Cardiac septum (tissue), 1 donor: ENCODE results near the gene TLR7. TPM values are rescaled to one million over a fixed set of nuclear protein-coding genes. Genes with fewer than 3 reads are reported as not detected.

Experiments used
- DNase-seq: peaks from one replicate; pipeline ENCODE4 v3.0.0-alpha.2; 2020; ENCODE audit warnings: low spot score
- intact Hi-C: fragments of 100-400 bp; cut with DNase I; formaldehyde crosslinking; loops from one replicate; pipeline ENCODE4 v1.14.0; 2022
- total RNA-seq: library from RNA; stranded (reverse); fragmentation: NEBNext Ultra II Directional; extraction: Animal tissue kit (Norgen Biotek cat#: 25700); gene quantifications from one replicate; pipeline ENCODE4 v1.2.1, GENCODE V29; 2021
- donor health status: DM: no; HTN: no; CAD: no.

TLR7 gene
- total RNA-seq, 1 donor from 2014 or later: 0.92 TPM

- intact Hi-C loops: no loop called here
- no peak for DNase-seq
These were observed 20.3 kb downstream of the TLR7 start for GRCh38 chrX:12887141-12887540.

DNA sequence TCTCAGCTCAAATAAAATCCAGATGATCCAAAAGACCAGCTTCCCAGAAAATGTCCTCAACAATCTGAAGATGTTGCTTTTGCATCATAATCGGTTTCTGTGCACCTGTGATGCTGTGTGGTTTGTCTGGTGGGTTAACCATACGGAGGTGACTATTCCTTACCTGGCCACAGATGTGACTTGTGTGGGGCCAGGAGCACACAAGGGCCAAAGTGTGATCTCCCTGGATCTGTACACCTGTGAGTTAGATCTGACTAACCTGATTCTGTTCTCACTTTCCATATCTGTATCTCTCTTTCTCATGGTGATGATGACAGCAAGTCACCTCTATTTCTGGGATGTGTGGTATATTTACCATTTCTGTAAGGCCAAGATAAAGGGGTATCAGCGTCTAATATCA, 20.9 kb downstream of the TLR7 start:
- DNase-seq: no peak
- intact Hi-C loops: no loop called here

DNA sequence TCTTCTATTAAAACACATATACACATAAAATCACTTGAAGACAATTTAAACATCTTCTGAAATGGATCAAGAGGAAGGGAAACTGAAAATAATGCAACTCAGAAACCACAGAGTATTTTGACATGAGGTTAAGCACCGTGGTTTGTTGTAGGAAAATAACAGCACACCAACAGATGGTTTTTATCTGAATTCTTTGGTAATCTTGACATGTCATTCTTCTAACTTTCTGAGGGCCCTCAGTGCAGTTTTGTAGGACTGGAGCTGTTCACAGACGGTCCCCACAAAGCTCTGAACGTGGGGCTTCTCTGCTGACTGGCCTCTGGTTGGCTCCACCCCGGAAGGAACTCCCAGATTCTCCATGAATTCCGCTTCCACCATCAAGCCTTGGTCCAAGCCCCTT, 23.6 kb downstream of the TLR7 start:
- DNase-seq: no peak
- intact Hi-C loops: loop anchor here (5.0 kb wide), 1 partner anchor 78 kb away; no protein-coding TSS in a partner anchor

DNA sequence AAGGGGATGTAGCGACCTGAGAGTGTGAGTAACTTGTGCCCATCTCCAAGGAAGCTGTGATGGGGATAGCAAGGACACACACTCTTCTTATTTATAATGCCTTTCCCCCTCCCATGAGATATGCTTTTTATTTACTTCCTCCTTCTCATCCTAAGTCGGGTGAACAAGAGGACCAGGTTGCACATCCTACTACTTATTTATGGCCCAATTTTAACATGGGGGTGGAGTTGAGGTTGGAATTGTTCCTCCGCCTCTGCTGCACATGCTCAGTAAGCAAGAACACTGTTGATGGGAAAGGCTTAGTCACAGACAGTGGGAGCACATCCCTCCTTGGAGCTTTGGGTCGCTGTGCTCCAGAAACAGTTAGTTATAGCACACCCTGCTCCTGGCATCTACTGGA, 24.3 kb downstream of the TLR7 start:
- intact Hi-C loops: loop anchor here (5.0 kb wide), 1 partner anchor 79 kb away; no protein-coding TSS in a partner anchor
- no peak for DNase-seq

DNA sequence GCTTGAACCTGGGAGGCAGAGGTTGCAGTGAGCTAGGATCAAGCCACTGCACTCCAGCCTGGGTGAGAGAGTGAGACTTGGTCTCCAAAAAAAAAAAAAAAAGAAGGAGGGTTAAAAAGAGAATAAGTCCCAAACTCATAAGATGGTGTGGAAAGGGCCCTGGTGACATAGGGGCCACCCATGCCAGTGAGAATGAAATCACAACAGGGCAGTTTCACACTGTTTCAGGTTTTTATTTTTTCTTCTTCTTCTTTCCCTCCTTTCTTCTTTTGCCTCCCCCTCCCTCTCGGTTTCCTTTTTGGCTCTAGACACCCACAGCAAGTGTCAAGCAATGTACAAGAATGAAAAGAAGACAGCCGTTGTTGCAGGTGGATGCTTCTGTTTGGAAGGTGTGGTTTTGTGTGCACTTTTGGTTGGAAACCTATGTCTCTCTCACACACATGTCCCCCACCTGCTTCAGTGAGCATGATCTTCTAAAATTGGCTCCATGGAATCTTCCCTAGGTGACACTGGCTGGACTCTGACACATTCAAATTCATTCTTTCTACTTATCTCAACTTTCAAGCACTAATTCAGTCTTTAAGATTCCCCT, 25.1 kb downstream of the TLR7 start:
- no peak for DNase-seq
- intact Hi-C loops: loop anchor here (5.0 kb wide), 1 partner anchor 80 kb away; no protein-coding TSS in a partner anchor

DNA sequence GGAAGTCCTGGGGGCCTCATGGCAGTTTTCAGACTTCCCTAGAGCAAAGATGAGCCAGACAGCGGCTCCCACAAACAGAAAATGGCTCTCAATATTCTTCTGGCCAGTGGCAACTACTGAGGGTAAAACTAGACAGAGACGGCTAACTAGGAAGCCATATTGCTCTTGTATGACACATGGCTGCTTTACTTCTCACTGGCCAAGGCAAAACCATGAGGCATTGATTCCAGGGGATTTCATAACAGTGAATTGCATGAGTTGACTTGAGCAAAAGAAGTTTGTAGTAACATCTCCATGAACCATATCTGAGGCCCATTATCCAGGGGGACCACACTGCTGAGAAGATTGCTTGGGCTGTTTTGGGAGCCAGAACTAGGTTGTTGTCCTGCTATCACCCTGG, 25.8 kb downstream of the TLR7 start:
- intact Hi-C loops: loop anchor here (5.0 kb wide), 1 partner anchor 80 kb away; no protein-coding TSS in a partner anchor
- no peak for DNase-seq

GRCh38 chrX:12894074-12895030, 27.5 kb downstream of the TLR7 start:
- DNase-seq: no peak
- intact Hi-C loops: loop anchor here (5.0 kb wide), 1 partner anchor 82 kb away; no protein-coding TSS in a partner anchor

DNA sequence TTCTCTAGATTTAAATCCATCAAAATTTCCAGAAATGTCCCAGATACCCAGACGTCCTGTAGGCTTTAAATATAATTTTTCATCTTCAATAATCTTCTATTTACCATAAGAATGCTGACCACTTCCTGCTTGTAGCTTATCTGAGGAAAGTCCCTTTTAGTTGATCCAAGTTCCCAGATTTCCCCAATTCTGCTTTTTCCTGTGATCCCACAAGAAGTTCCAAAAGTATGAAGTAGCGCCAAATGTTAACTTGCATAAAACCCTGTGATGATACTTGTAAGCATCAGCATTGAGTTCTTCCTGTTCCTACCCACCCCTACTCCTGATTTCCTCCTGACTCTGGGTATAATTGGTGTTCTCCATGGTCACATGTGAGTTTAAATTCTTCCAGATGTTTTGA, 29.0 kb downstream of the TLR7 start:
- intact Hi-C loops: no loop called here
- DNase-seq: no peak

DNA sequence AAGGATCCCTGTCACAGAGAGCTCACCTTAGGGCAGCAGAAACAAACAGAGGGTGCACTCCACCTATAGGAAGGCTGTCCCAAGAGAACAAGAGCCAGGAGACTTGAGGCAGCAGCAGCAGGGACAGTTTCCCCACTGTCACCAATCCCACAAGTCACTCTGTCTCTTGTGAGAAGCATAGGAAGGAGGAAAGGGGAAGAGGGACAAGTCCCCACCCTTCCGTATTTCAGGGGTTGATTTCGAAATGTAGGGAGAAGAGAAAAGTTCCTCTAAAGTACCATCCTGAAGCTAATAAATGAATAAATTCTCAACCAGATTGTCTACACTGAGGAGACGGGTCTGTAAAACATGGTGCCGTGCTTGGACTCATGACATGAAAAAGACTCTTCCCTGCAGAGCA, 30.1 kb downstream of the TLR7 start:
- DNase-seq: no peak
- intact Hi-C loops: no loop called here

- intact Hi-C loops: no loop called here
- no peak for DNase-seq
These were observed 31.2 kb downstream of the TLR7 start for GRCh38 chrX:12898073-12898472.

DNA sequence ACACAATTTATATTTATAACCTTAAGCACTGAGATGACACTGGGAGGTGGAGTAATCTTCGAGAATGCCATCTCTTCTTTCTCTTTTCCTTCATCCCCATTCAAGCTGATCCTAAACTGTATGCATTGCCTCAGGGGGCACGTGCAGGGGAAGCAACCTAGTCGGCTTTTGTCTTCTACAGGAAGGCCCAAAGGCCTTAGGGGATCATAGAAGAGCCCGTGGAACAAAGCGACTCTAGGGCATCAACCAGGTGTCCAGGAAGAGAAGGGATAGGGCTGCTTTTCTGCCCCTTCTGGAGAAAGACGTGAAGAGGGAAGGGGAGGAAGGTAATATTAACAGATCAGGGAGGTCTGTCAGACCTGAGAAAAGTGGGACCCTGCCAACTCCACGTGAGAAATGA, 32.6 kb downstream of the TLR7 start:
- intact Hi-C loops: no loop called here
- no peak for DNase-seq

- no peak for DNase-seq
- intact Hi-C loops: no loop called here
These were observed 34.6 kb downstream of the TLR7 start for GRCh38 chrX:12901486-12901885.

DNA sequence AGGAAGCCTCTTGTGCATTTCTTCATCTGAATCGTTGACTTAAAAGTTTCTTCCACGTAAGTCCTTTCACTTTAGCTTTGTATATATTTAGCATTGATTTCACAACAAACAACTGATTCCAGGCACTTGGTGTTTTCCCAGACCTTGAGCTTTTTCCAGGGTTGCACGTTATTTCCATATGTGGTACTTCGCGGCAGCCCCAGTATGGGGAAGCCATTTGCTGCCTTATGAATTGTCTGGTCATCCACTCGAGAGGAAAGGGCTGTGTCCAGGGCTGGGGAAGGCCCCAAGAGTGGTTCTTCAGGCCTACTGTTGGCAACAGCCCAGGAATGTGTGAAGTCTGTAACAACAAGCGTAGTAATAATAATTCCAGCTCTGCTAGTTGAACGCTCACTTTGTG, 36.8 kb downstream of the TLR7 start:
- DNase-seq: no peak
- intact Hi-C loops: no loop called here

DNA sequence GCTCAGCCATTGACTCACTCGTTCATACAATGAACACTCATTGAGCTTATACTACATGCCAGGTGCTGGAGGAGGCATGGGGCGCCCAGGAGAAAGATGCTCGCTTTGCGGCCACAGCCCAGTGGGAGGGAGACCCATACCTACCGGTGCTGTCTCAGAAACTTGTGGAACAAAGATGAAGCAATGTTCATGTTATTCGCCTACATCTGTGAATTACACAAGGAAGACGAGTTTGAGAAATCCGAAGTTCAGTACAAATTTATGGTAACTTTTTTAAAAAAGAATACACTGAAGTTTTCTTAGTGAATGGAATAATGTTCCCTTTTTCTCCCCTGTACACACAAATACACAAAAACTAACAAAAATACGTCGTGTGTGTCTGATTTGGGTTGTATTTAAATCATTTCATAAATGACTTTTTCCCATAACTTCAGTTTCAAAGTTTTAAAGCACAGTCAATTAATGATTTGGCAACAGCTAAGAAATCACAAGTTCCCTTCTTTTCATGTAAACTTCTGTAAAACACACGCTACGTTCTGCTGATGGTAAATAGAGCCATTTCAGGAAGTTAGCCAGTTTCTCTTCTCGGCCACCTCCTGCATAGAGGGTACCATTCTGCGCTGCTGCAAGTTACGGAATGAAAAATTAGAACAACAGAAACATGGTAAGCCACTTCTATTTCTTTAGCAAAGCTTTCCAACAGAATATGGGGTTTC, 39.3 kb downstream of the TLR7 start, which contains the start of gene TLR8:
Gene TLR8 (plus strand): TSS at position 575 of the 716 bp plus-strand sequence. CDS start 87 bp downstream, at position 662.
- DNase-seq: no peak
- intact Hi-C loops: no loop called here

GRCh38 chrX:12910423-12911121, 43.7 kb downstream of the TLR7 start:
- no peak for DNase-seq
- intact Hi-C loops: no loop called here

GRCh38 chrX:12911122-12911470, 44.2 kb downstream of the TLR7 start:
- intact Hi-C loops: no loop called here

DNA sequence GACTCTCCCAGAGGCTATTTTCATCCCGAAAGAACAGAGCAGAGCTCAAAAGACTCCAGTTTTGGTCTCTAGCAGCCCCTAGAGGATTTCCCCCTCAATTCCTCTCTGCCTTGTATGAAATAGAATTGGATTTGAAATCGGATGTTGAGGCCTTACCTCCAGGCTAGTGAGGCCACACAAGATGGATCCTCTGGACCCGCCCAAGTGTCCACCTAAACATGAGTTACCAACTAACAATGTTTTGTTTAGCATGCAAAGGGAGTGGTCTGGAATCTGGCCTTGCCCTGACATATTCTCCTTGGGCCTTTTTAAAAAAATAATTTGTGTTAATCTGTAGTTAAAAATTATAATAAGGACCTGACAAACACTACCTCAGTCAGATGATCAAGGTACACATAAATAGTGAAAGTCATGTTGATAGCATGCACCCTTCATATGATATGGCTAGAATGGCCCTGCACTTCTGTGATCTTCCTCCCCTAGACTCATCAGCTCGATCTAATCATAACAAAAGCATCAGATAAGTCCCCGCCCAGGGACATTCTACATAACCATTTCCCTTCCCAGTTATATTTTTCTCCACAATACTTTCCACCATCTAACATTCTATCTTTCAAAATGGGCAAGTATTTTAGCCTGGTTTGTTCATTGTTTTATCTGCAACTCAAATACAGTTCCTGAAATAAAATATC, 46.1 kb downstream of the TLR7 start:
- DNase-seq: no peak
- intact Hi-C loops: no loop called here

More at GRCh38 chrX:12911122-12911470, 44.2 kb downstream of the TLR7 start:
- DNase-seq: no peak

DNA sequence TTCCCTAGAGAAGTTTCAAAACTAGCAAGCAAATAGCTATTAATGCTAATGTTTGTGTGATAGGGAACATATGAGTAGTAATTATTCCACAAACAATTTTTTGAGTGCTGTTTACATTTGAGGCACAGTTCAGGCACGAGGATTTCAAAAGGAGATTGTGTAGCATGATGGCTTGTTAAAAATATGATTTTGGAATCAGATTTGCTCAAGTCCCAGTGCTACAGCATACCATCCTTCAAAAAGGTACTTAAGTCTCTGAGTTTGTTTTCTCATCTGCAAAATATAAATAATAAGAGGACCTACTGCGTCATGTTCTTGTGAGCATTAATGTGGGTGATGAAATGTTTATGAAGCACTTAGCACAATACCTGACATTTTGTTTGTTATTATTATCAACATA, 50.9 kb downstream of the TLR7 start:
- intact Hi-C loops: no loop called here
- no peak for DNase-seq

GRCh38 chrX:12919051-12919450, 52.2 kb downstream of the TLR7 start:
- intact Hi-C loops: no loop called here

More at GRCh38 chrX:12919051-12919450, 52.2 kb downstream of the TLR7 start:
- no peak for DNase-seq
